GM21526 (cell line): Measurements from ENCODE around the gene GSTCD.
"Not testable (repeated sequence)": the region's sequence is repeated elsewhere in the genome, so short reads cannot be mapped to it uniquely, and the experiment has no call there.

Experiments used
- ATAC-seq: cut with Tn5 transposase; IDR thresholded peaks from one replicate; pipeline ENCODE4 v1.9.1; 2021; ENCODE audit warnings: moderate library complexity; ENCODE audit not compliant: unreplicated experiment, low FRiP score

The GSTCD gene

GRCh38 chr4:105708181-105709080 lies at the start of gene GSTCD, which contains the start of gene INTS12:
Gene GSTCD, plus strand, starts transcription at chr4:105708784. Its CDS starts 8,830 bp downstream, at chr4:105717614.
Gene INTS12, minus strand, starts transcription at chr4:105708689. Its CDS starts 8,684 bp downstream, at chr4:105700005.
- peak; percentile 75 for ATAC-seq

- no peak for ATAC-seq
Observed at GRCh38 chr4:105659190-105659589, 49.4 kb upstream of the GSTCD start.

- ATAC-seq: no peak
Observed at GRCh38 chr4:105661028-105661427, 47.6 kb upstream of the GSTCD start.

- ATAC-seq: no peak
Observed at GRCh38 chr4:105662935-105663675, 45.5 kb upstream of the GSTCD start.

GRCh38 chr4:105666693-105667092 lies 41.9 kb upstream of the GSTCD start:
- ATAC-seq: no peak

- ATAC-seq: no peak
Observed at GRCh38 chr4:105670684-105671083, 37.9 kb upstream of the GSTCD start.

- ATAC-seq: no peak
Observed at GRCh38 chr4:105671301-105671700, 37.3 kb upstream of the GSTCD start.

- ATAC-seq: no peak
Observed at GRCh38 chr4:105674011-105674410, 34.6 kb upstream of the GSTCD start.

- ATAC-seq: no peak
Observed at GRCh38 chr4:105677709-105678108, 30.9 kb upstream of the GSTCD start.

GRCh38 chr4:105679186-105679585 lies 29.4 kb upstream of the GSTCD start:
- no peak for ATAC-seq

- no peak for ATAC-seq
Observed at GRCh38 chr4:105683038-105683437, 25.5 kb upstream of the GSTCD start.

GRCh38 chr4:105686571-105686970 lies 22.0 kb upstream of the GSTCD start:
- ATAC-seq: no peak

GRCh38 chr4:105694812-105695211 lies 13.8 kb upstream of the GSTCD start:
- ATAC-seq: not testable (repeated sequence)

- ATAC-seq: not testable (repeated sequence)
Observed at GRCh38 chr4:105695832-105696231, 12.8 kb upstream of the GSTCD start.

- no peak for ATAC-seq
Observed at GRCh38 chr4:105698607-105699006, 10.0 kb upstream of the GSTCD start.

- ATAC-seq: no peak
Observed at GRCh38 chr4:105707782-105708180, 803 bp upstream of the GSTCD start.

- peak; percentile 35 for ATAC-seq
Observed at GRCh38 chr4:105709081-105709450, 482 bp downstream of the GSTCD start.

- ATAC-seq: no peak
Observed at GRCh38 chr4:105710012-105710600, 1.5 kb downstream of the GSTCD start.

GRCh38 chr4:105710678-105711077 lies 2.1 kb downstream of the GSTCD start:
- no peak for ATAC-seq

GRCh38 chr4:105712766-105713165 lies 4.2 kb downstream of the GSTCD start:
- no peak for ATAC-seq

GRCh38 chr4:105714071-105714521 lies 5.5 kb downstream of the GSTCD start:
- peak; percentile 72 for ATAC-seq
